ENCODE data around the gene GNAI2.

GRCh38 chr3:50194128-50194902, 41.7 kb upstream of the GNAI2 start:
- TF ChIP-seq CTCF (IDR thresholded peaks at IDR 0.05) (peak; percentile 81), RAD21 (IDR thresholded peaks at IDR 0.05; ENCODE audit: low read length) (peak; percentile 87), NFIC (IDR thresholded peaks at IDR 0.05; ENCODE audit: borderline replicate concordance) (no peak), RCOR1 (IDR thresholded peaks at IDR 0.05; ENCODE audit: low read length) (no peak), FOXM1 (IDR thresholded peaks at IDR 0.05; ENCODE audit: low read depth) (no peak), JUND (IDR thresholded peaks at IDR 0.05) (no peak), USF2 (IDR thresholded peaks at IDR 0.05; ENCODE audit: borderline replicate concordance, low read depth, low read length) (no peak), MAX (IDR thresholded peaks at IDR 0.05; ENCODE audit: low read depth) (no peak), TEAD4 (IDR thresholded peaks at IDR 0.05; ENCODE audit: borderline replicate concordance, insufficient read depth) (no peak), POLR2AphosphoS5 (IDR thresholded peaks at IDR 0.05; ENCODE audit: low read depth, low read length) (no peak), NRF1 (IDR thresholded peaks at IDR 0.05; ENCODE audit: low read depth, low read length) (no peak)
